Glomerular visceral epithelial cell (primary cell): ENCODE results near the gene TMEM238.
"Not testable (repeated sequence)": the region's sequence is repeated elsewhere in the genome, so short reads cannot be mapped to it uniquely, and the experiment has no call there.

Source experiments
- DNase-seq: peaks from one replicate; pipeline ENCODE4 v3.0.0-alpha.2; 2016; ENCODE audit errors: extremely low spot score

TMEM238 gene, protein sequence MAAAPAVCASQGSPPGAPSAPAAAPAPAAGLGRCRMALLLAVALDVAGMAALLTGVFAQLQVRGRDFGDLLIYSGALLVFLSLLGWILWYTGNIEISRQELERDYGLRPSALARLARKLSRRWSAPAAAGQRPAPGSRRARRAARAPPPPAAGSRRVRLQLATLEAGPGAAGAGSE

DNA sequence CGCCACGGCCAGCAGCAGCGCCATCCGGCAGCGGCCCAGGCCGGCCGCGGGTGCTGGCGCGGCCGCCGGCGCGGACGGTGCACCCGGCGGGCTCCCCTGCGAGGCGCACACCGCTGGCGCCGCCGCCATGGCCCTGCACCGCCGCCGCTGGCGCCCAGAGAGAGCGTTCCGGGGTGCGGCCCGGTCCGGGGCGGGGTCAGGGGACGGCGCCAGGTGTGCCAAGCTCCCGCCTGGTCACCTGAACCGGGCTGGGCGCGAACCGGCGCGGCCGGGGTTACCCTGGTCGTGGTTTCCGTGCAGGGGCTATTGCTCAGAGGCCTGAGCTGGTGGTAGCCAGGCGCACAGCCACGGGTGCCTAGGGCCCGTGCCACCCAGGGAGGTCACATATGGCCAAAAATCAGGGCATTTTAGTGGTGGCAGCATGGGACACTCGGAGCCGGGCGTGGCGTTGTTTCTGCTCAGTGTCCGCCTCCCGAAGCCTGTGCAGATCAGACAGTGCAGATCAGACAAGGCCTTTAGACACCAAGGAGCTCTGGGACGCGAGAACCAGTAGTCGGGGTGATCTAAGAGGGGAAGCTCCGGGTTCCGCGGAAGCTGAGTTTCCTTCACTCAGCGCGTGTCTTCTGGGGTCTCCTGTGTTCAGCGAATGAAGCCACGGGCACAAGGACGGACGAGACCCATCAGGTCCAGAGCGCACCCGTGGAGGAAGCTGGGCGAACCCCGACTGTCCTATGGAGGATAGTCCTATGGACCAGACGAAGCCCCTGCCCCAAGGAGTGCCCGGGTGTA is at the start of gene TMEM238:
TSS of gene TMEM238 (minus strand) at position 162 of the 789 bp plus-strand sequence. CDS start at position 129, 33 bp downstream.
- DNase-seq = no peak

DNA sequence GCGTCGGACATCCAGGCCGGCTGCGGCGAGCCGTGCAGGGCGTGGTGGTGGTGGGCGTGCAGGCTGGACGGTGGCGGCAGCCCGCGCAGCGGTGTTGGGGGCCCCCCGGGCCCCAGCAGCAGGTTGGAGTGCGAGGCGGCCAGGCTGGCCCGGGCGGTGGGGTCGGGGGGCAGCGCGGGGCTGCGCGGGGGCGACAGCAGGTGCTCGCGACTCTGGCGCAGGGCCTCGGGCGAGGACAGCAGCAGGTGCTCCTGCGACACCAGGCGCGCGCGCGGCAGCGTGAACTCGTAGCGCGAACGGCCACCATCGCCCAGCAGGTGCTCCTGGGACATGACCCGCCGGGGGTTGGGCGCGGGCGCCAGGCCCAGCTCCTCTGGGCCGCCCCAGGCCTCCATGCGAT is 49.2 kb upstream of the TMEM238 start:
- DNase-seq = no peak

DNA sequence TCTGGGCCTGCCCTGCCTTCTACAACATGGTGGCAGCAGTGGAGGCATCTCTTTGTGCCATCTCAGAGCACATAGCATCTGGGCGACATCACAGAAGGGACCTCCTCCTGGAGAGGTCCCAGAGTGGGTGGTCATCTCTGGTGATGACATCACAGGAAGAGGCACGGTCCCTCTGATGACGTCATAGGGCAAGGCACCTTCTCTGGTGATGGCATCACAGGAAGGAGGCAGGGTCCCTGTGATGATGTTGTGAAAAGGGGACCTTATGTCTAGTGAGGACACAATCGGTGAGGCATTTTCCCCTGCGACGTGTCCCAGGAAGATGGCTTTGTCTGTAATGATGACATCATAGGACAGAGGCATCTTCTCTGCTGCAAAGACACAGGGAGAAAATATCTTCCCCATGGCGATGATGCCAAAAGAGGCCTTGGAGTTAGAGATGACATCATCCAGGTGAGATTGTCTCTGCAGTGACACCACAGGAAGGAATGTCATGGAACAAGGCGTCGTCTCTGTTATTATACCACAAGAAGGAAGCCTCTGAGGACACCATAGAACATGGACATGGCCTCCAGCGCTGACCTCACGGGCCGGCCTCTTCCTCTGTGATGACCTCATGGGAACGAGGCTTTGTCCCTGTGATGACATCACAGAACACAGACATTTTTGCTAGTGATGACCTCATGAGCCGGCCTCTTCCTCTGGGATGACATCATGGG is 48.3 kb upstream of the TMEM238 start:
- no peak for DNase-seq

DNA sequence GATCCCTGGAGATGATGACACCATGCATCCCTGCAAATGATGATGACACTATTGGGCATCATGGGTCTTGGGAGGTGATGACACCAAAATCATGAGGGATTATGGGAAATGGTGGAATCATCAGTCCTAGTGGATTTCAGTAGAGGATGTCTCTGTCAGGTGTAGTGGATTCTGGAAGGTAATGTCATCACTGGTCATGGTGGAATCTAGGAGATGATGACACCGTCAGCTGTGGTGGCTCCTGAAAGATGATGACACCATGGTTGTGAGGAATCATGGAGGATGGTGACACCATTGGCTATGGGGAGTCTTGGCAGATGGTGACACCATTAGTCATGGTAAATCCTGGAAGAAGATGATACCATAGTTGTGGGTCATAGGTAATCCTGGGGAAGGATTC is 47.1 kb upstream of the TMEM238 start:
- DNase-seq = no peak

DNA sequence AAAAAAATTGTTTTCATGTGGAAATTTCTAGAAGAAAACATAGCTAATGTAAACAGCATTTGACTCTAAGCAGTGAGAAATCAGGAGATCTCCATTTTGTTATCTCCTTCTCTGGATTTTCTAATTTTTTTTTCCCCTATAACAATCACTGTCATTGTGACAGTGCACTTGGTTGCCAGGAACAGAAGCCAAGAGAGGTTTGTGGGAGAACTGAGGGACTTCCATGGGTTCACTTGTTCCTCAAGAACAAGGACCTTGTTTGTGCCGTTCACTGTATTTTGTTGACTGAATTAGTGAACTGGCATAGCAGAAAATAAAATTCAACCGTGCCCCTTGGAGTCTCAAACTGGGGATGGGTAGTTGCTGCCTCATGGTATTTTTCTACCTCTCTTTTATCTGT is 42.0 kb upstream of the TMEM238 start:
- DNase-seq = no peak

DNA sequence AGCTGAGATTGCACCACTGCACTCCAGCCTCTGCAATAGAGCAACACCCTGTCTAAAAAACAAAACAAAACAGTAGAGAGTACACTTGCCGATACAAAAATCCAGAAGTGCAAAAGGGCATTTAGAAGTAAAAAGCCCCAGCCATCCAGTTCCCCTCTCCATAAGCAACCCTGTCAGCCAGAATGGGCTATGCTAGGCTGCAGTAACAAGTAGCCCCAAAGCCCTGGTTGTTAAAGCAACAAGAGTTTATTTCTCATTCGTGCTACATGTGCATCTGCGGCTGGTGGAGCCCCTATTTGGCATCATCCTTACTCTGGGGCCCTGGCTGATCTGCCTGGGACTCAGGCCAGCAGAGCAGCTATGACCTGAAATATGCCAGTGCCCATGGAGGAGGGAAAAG is 40.4 kb upstream of the TMEM238 start:
- no peak for DNase-seq

DNA sequence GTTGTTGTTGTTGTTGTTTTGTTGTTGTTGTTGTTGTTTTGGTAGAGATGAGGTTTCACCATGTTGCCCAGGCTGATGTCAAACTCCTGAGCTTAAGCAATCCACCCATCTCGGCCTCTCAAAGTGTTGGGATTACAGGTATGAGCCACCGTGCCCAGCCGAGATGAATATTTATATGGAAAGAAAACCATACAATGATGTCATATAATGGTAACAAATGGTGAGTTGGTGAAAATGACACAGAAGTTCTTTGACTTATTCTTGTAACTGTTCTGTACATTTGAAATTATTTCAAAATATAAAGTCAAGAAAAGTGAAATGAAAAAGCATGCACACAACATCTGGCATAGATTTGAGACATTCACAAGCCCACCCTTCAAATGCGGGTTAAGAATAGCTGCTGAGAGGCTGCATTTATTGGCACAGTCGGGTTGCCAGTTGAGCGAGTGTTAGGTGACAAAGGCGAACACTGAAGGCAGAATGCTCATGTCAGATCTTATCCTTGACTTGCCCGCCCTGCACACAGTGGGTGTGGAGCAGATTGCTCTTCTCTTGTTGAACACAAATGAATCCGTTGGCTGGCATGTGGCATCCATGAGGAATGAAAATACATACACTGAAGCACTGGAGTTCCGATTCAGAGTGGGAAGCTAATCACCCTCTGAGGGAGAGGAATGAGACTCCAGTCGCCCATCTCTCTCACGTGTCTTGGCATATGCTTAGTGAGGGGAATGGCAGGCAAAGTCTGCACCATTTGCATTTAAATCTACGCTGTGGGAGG is 39.3 kb upstream of the TMEM238 start:
- no peak for DNase-seq

DNA sequence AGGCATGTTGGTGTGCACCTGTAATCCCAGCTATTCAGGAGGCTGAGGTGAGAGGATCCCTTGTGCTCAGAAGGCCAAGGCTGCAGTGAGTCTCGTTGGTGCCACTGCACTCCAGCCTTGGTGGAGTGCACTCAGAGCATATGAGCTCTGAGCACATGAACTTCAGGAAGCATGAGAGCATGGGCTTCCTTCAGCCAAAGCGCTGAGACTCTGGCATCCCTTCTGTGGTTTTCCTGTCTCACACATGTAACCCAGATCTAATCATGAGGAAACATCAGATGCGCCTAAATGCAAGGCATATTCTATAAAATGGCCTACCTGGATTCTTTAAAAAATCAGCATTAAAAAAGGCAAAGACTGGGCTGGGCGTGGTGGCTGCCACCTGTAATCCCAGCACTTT is 37.2 kb upstream of the TMEM238 start:
- DNase-seq = not testable (repeated sequence)

DNA sequence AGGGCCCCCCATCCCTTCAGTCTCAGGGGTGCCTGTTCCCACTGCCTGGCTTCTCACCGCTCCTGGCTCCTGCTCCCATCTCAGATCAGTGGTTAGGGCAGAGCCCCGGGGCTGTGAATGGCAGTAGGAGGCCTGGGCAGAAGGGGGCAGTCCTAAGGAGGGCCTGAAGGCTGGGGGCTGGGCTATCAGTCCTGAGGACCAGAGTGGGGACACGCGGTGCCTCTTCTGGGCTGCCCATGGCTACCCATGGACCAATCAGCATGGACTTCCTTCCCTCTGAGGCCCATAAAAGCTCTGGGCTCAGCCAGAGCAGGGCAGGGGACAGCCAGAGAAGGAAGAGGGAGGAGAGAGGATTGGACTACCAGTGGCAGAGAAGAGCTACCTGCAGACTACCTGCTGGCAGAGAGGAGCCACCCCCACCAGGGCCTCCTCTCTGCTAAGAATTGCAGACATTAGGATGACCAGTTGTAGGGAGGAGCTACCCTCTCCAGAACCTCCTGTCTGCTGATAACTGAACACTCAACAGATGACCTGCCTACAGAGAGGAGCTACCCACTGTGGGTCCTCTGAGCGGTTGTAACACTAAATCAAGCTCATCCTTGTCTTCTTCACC is 35.6 kb upstream of the TMEM238 start:
- DNase-seq = no peak

DNA sequence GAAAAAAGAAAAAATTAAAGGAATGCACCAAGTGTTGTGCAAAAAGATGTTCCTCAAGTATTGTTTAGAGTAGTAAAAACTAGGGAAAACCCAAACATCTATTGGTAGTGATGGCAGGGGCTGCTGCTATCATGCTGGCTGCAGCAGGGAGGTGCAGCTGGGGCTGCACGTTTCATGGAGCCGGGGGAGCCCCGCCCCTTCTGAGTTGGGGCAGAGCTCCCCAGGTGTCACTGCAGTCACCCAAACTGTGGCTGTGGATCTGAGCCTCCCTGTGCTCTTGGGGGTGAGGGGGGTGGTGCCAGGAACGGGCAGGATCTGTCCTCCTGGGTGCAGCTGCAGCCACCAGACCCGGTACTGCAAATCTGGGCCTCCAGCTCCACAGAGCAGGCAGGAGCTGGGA is 35.0 kb upstream of the TMEM238 start:
- no peak for DNase-seq

DNA sequence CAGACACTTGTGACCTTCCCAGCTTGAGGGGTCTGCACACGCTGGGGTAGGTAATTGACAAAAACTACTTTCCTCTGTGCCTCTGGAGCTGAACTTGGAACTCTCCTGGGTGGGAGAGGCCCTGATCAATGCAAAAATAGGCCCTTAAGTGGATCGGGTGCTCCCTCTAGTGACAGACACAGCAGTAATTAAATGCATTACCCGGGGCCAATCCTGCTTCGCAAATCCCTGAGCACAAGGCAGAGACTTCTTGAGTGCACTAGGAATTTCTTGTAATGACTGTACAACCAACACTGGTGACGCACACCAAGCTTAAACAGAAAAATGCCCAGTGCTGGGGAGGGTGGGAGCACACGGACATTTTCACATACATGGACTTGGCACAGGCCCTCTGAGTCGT is 34.1 kb upstream of the TMEM238 start:
- peak; percentile 80 for DNase-seq

DNA sequence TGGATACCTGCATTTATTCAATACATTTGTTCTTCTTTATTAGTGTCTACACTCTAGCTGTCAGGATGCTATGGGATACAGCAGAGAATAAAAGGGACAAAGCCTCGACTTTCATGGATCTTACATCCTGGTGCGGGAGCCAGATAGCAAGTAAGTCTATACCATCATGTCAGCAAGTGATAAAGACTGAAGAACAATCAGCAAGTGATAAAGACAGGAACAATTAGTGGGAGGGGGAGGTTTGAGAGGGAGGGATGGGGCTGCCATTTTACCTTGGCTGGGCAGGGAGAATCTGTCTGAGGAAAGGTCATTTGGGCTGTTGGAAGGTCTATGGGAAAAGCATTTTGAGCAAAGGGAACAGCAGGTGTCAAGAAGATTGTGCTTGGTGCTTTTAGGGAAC is 26.1 kb upstream of the TMEM238 start:
- DNase-seq = no peak

DNA sequence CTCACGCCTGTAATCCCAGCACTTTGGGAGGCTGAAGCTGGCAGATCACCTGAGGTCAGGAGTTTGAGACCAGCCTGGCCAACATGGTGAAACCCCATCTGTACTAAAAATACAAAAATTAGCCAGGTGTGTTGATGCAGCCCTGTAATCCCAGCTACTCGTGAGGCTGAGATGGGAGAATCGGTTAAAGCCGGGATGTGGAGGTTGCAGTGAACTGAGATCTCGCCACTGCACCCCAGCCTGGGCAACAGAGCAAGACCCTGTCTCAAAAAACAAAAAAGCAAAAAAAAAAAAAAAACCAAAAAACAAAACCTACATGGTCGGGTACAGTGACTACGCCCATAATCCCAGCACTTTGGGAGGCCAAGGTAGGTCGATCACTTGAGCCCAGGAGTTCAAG is 25.1 kb upstream of the TMEM238 start:
- DNase-seq = not testable (repeated sequence)

DNA sequence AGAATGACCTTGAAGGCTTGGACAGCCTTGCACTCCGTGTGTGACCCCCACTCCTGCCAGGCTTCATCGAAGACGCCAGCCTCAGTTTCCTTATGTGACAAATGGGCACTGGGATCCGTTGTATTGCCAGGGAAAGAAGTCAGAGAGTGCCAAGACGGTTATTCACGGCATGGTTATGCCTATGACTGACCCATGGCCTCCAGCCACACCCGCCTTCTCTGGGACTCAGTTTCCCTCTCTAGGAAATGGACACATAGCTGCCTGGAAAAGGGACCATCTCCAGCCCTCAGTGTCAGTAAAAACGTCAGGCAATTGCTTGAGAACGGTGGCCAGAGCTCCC is 24.4 kb upstream of the TMEM238 start:
- no peak for DNase-seq

DNA sequence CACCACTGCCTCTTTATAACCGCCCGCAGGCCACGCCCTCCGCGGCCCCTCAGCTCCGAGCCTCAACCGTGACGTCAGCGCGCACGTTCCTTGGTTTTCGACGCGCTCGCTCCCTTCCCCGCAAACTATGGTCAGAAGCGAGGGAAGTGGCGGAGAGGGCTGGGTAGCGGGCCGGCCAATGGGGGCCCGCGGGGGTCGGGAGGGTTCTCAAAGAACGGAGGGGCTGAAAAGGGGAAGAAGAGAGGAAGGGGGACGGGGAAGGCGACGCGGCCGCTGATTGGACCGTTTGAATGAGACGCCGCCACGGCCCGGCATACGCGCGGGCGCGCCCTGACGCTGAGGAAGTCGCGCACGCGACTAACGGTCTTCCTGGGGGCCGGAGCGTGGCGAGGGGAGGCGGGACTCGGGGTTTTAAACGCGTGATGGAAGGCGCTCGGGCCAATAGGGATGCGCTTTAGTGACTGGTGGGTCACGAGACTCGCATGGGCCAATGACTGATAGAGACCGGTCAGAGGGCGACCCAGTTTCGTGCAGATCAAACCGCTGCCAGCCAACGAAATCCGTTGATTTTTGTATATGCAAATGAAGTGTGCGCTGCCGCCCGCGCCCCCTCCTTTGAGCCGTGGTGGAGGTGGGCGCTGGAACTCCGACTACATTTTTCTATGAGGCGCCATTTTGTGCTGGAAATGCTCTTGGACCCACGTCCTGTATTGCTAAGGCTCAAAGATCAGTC is 23.9 kb upstream of the TMEM238 start:
- peak; percentile 99 for DNase-seq

DNA sequence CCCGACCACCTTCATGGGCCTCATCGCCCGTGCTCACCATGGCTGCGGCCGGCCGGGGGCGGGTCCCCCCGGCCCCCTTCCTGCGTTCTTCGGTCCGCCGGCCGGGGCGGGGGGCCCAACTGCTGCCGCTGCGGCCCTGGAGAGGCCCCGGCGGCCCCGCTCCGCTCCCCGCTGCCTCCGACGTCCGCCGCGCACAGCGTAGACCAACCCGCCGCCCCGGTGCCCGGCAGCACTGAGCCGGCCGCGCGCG is 23.4 kb upstream of the TMEM238 start, which contains the start of gene UBE2S:
TSS of gene UBE2S (minus strand) at position 239 of the 250 bp plus-strand sequence. CDS start at position 40, 199 bp downstream.
- DNase-seq = not testable (repeated sequence)

DNA sequence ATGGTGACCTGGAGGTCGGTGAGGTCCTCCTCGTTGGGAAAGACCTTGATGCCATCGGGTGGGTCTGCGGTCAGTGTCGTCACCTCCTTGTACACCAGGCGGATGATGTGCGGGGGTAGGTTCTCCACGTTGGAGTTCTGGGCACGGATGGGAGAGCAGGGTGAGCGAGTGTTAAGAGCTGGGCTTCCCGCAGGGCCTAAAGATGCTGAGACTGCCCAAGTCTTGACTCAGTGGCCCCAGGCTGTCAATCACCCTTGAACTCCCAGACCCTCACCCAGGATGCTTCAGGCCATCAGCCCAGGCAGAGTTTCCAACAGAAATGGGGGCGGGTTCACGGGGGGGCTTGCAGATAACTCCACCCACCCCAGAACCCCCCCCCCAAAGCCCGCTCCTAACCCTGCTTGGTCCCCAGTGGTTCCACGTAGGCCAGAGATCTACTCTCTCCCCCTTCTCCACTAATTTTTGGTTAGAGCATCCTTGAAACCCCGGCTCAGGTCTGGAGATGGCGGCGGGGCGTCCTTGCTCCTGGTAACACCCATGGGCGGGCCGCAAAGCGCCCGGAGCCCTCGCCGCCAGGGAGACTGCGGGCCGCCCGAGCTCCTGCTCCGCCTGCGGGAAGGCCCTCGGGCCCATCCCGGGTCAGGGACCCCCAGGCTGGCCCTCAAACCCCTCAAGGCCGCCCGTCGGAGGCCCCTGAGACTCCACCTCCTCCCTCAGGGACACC is 22.9 kb upstream of the TMEM238 start:
- no peak for DNase-seq

DNA sequence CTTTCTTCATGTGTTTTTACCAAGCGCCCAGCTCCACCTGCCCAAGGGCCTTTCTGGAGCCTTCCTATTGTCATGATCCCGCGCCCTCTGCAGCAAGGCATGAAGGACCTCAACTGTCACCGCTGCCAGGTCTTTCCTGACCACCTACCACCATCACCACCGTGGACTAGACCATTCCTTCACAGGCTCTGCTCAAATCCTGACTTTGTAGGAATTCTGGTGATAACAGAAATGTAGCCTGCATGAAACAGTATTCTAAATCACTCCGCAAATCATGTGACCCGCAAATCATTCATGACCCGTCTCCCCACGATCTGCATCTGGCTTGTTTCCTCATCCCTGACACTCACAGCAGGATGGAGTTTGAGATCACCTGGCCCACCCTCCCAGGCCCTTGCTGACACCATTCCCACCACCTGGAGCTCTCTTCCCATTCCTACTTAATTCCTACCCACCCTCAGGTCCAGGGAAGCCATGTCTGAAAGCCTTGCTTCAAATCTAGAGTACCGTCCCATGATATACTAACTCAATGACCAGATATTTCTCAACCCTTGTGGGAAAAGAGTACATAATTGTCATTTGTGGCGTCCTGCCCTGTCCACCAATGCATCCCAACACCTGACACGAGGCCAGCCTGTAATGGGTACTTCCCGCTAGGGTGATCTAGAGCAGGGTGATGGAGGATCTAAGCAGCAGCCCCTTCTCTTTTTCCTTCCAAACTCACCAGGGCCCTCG is 22.2 kb upstream of the TMEM238 start:
- no peak for DNase-seq

DNA sequence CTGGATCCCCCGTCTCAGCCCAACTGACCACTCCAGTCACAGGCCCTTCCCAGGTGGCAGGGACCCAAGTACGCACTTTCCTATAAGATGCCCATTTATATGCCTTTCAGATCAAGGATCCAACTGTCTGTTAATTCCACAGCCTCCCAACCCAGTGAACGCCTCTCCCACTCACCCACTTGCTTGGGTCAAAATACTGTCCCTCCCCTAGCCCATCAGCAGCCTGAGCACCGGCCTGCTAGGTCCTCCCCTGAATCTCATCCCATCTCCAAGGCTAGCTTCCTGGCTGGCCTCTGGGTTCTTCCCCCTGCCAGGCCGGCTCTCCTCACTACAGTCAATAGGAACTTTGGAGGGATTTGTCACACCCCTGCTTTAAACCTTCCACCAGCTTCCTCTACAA is 21.5 kb upstream of the TMEM238 start:
- DNase-seq = no peak

DNA sequence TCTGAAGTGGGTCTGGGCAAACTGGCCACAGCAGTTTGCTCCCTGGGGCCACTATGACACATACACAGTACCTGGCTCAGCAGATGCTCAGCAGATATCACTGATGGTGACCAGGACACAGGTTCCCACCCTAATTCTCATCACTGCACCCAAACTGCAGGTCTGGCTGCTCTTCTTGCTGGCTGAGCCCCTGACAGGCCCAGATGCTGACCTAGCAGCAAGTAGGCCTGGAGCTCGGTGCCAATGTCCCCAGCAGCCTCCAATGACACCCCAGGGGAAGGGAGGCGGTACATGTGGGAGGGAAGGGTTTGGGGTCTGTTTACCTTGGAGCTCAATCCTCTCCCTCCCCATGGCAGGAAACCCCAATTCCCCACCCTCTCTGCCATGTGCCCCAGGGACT is 18.4 kb upstream of the TMEM238 start:
- no peak for DNase-seq
